HG03354 (cell line): ENCODE results near the gene ELAPOR1.
"Not testable (repeated sequence)": the region's sequence is repeated elsewhere in the genome, so short reads cannot be mapped to it uniquely, and the experiment has no call there.

Experiments
- ATAC-seq: cut with Tn5 transposase; IDR thresholded peaks from one replicate; pipeline ENCODE4 v1.9.1; 2021; ENCODE audit warnings: mild to moderate bottlenecking; ENCODE audit not compliant: unreplicated experiment, poor library complexity, severe bottlenecking

The ELAPOR1 gene

GRCh38 chr1:109134423-109134822 lies 20.5 kb downstream of the ELAPOR1 start:
- ATAC-seq: peak; percentile 65

GRCh38 chr1:109135940-109136339 lies 22.0 kb downstream of the ELAPOR1 start:
- ATAC-seq: no peak

- ATAC-seq: no peak
Observed at GRCh38 chr1:109136766-109137165, 22.9 kb downstream of the ELAPOR1 start.

- no peak for ATAC-seq
Observed at GRCh38 chr1:109137958-109138357, 24.0 kb downstream of the ELAPOR1 start.

GRCh38 chr1:109138358-109138757 lies 24.4 kb downstream of the ELAPOR1 start:
- ATAC-seq: no peak

GRCh38 chr1:109140392-109140791 lies 26.5 kb downstream of the ELAPOR1 start:
- ATAC-seq: no peak

- ATAC-seq: no peak
Observed at GRCh38 chr1:109142260-109142659, 28.3 kb downstream of the ELAPOR1 start.

- not testable (repeated sequence) for ATAC-seq
Observed at GRCh38 chr1:109142725-109143124, 28.8 kb downstream of the ELAPOR1 start.

GRCh38 chr1:109148987-109149561 lies 35.2 kb downstream of the ELAPOR1 start:
- ATAC-seq: no peak

GRCh38 chr1:109149874-109150601 lies 36.1 kb downstream of the ELAPOR1 start:
- no peak for ATAC-seq

- ATAC-seq: no peak
Observed at GRCh38 chr1:109151146-109151990, 37.5 kb downstream of the ELAPOR1 start.

- ATAC-seq: no peak
Observed at GRCh38 chr1:109152196-109152595, 38.3 kb downstream of the ELAPOR1 start.

GRCh38 chr1:109156916-109157385 lies 43.0 kb downstream of the ELAPOR1 start:
- no peak for ATAC-seq

- ATAC-seq: no peak
Observed at GRCh38 chr1:109158433-109158832, 44.5 kb downstream of the ELAPOR1 start.

- no peak for ATAC-seq
Observed at GRCh38 chr1:109159326-109159725, 45.4 kb downstream of the ELAPOR1 start.

- ATAC-seq: no peak
Observed at GRCh38 chr1:109160071-109160840, 46.3 kb downstream of the ELAPOR1 start.

GRCh38 chr1:109161858-109162606 lies 48.1 kb downstream of the ELAPOR1 start:
- ATAC-seq: peak; percentile 63

- ATAC-seq: no peak
Observed at GRCh38 chr1:109162626-109163025, 48.7 kb downstream of the ELAPOR1 start.

GRCh38 chr1:109163551-109163950 lies 49.6 kb downstream of the ELAPOR1 start:
- no peak for ATAC-seq
